SU-DHL-6 (cell line): ENCODE results near the gene CAPN12.

Source experiments
- CTCF ChIP-seq: fragments of 200-600 bp; sonication (generic); IDR thresholded peaks from one replicate; pipeline ENCODE4 v1.5.1; 2017; ENCODE audit warnings: antibody characterized with exemption, mild to moderate bottlenecking, low read length, moderate library complexity; ENCODE audit not compliant: insufficient read depth, poor library complexity, severe bottlenecking
- EZH2phosphoT487 ChIP-seq: fragments of 200-600 bp; sonication (generic), shearing (Covaris generic); conservative IDR thresholded peaks from 2 replicates; pipeline ENCODE4 v1.6.1; 2018; ENCODE audit warnings: mild to moderate bottlenecking, antibody characterized with exemption, low read length, moderate library complexity, mixed read lengths

DNA sequence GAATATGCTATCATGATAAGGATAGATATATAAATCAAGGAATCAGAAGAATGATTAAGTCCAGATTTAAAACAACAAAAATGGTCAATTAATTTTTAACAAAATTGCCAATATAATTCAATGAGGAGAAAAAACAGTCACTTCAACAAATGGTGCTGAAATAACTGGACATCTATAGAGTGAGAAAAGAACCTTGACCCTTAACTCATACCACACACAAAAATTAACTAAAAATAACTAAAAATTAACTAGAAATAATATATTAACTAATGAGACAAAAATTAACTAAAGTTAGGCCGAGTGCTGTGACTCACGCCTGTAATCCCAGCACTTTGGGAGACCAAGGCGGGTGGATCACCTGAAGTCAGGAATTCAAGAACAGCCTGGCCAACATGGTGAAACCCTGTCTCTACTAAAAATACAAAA lies 19.5 kb upstream of the CAPN12 start:
- TF ChIP-seq CTCF (no peak), EZH2phosphoT487 (no peak)
